ENCODE data around the gene ASPRV1.

ASPRV1 gene

DNA sequence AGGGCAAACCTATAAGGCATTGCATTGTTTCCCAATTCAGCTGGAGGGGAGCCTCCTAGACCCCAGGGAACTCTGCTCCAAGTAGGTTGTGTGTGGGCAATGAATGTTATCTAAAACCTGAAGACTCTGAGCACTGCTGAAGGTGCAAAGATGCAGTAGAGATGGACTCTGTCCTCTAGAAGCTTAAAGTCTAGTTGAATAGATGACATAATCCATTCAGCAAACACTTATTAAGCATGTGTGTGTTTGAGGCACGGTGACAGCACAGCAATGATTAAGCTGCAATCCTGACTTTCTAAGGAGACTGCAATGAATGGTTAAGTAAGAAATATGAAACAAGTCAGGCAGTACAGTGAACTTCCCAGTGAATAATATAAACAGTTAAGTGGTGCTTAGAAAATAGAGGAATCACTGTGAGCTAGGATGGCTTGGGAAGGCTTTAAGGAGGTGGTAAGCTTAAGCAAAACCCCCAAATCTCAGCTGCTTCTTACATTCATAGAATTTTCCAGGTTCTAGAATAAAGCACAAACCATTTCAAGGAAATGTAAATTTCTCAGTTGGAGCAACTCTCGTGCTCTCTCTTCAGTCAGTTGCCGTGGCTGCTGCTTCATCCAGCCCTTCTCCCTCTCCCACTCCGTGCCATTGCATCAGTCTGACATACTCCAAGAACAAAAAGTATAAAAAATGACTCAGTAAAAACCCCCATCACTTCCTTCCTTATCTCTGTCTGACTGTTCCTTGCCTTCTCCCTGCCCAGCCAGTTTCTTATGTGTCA is 27.4 kb downstream of the ASPRV1 start:
- TF ChIP-seq, protein P1, sequence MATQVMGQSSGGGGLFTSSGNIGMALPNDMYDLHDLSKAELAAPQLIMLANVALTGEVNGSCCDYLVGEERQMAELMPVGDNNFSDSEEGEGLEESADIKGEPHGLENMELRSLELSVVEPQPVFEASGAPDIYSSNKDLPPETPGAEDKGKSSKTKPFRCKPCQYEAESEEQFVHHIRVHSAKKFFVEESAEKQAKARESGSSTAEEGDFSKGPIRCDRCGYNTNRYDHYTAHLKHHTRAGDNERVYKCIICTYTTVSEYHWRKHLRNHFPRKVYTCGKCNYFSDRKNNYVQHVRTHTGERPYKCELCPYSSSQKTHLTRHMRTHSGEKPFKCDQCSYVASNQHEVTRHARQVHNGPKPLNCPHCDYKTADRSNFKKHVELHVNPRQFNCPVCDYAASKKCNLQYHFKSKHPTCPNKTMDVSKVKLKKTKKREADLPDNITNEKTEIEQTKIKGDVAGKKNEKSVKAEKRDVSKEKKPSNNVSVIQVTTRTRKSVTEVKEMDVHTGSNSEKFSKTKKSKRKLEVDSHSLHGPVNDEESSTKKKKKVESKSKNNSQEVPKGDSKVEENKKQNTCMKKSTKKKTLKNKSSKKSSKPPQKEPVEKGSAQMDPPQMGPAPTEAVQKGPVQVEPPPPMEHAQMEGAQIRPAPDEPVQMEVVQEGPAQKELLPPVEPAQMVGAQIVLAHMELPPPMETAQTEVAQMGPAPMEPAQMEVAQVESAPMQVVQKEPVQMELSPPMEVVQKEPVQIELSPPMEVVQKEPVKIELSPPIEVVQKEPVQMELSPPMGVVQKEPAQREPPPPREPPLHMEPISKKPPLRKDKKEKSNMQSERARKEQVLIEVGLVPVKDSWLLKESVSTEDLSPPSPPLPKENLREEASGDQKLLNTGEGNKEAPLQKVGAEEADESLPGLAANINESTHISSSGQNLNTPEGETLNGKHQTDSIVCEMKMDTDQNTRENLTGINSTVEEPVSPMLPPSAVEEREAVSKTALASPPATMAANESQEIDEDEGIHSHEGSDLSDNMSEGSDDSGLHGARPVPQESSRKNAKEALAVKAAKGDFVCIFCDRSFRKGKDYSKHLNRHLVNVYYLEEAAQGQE (IDR thresholded peaks at IDR 0.05; ENCODE audit: insufficient read depth in 1 of 2, low read depth in 2 of 2, low read length in 2 of 2), result no peak
- TF ChIP-seq FOXP2 (optimal IDR thresholded peaks at IDR 0.05; ENCODE audit: borderline replicate concordance, extremely low read depth, extremely low read length, insufficient read depth) (no peak), TAF1 (IDR thresholded peaks at IDR 0.05; ENCODE audit: borderline replicate concordance, insufficient read depth, low read length) (no peak), SIN3A (IDR thresholded peaks at IDR 0.05; ENCODE audit: borderline replicate concordance, insufficient read depth, low read length) (no peak)

DNA sequence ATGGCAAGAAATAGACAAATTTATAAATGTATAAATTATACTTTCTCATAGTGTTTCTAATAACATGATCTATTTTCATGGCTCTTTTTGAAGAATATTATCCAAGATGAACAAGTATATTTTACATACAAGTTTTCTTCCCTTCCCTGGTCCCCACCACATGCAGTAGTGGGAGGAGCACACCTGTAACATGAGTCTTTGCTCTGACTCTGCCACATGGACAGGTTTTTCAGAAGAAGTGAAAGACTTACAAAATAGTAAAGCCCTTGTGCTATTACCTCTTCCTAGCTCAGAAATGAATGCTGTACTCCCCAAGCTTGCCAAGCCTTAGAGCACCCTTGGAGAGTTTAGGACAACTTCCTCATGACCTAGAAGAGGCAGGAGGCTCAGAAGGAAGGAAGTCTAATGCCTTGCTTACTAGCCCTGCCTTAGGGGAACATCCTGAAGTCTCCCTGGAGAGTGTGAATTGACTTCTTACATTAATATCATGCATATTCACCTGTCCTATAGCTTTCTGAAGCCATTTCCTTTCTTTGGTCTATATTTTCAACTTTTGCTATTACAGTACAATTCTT is 28.1 kb downstream of the ASPRV1 start:
- TF ChIP-seq, protein P1 (IDR thresholded peaks at IDR 0.05; ENCODE audit: insufficient read depth in 1 of 2, low read depth in 2 of 2, low read length in 2 of 2), result no peak
- TF ChIP-seq TAF1 (IDR thresholded peaks at IDR 0.05; ENCODE audit: borderline replicate concordance, insufficient read depth, low read length) (no peak), SIN3A (IDR thresholded peaks at IDR 0.05; ENCODE audit: borderline replicate concordance, insufficient read depth, low read length) (no peak), FOXP2 (optimal IDR thresholded peaks at IDR 0.05; ENCODE audit: borderline replicate concordance, extremely low read depth, extremely low read length, insufficient read depth) (no peak), POLR2AphosphoS5 (IDR thresholded peaks at IDR 0.05; ENCODE audit: low read depth, low read length) (no peak)

DNA sequence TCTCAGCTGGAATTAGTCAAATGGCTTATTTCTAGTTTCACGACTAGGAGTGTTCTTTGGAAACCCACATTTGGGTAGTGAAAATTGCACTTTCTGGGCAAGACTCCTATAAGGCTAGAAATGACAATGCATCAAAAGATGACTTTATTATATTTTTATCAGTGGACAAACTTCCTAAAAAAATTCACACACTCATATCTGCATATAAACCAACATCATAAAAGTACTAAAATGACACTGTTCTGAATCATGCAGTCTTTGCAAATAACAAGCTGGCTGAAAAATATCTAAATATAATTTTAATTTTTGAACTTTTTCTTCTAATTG is 28.9 kb downstream of the ASPRV1 start:
- TF ChIP-seq TAF1 (IDR thresholded peaks at IDR 0.05; ENCODE audit: borderline replicate concordance, insufficient read depth, low read length), result no peak
- TF ChIP-seq, protein P1 (IDR thresholded peaks at IDR 0.05; ENCODE audit: insufficient read depth in 1 of 2, low read depth in 2 of 2, low read length in 2 of 2), result no peak
- TF ChIP-seq FOXP2 (optimal IDR thresholded peaks at IDR 0.05; ENCODE audit: borderline replicate concordance, extremely low read depth, extremely low read length, insufficient read depth), result no peak
- TF ChIP-seq SIN3A (IDR thresholded peaks at IDR 0.05; ENCODE audit: borderline replicate concordance, insufficient read depth, low read length), result no peak
- TF ChIP-seq POLR2AphosphoS5 (IDR thresholded peaks at IDR 0.05; ENCODE audit: low read depth, low read length), result no peak

DNA sequence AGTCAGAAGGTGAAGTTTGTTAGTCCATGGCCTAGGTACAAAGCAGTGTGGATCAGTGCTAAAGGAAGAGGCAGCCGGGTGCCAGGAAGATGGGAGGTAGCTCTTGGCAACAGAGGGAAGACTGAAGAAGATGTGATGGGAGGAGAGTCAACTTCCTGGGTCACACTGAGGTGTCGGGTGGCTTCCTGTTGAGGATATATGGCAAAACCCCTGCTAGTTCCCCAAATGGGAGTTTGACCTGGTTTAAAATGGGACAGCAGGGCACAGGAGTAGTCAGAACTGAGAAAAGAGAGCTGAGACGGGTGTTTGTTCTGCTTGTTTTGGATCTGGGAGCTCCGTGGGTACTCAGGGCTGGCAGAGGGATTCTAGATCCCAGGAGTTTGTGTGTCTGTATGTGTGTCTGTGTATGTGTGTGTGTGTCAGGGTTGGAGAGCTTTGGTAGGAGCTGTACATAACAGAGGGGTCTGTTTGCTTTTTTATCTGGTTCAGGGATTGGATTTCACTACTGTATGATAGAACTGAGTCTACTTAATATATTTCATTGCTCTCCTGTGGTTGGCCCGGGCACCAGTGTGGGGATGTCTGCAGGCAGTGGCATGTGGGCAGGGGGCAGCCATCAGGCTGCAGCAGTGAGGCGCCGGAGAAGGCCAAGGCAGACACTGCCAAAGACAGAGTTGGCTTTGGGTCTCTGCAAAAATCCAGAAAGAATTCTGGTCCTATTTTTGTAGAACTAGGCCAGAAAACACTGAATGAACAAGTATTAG is 29.4 kb downstream of the ASPRV1 start:
- no peak for TF ChIP-seq POLR2AphosphoS5 (IDR thresholded peaks at IDR 0.05; ENCODE audit: low read depth, low read length)
- TF ChIP-seq, protein P1 (IDR thresholded peaks at IDR 0.05; ENCODE audit: insufficient read depth in 1 of 2, low read depth in 2 of 2, low read length in 2 of 2), result no peak
- no peak for TF ChIP-seq TAF1 (IDR thresholded peaks at IDR 0.05; ENCODE audit: borderline replicate concordance, insufficient read depth, low read length)
- no peak for TF ChIP-seq FOXP2 (optimal IDR thresholded peaks at IDR 0.05; ENCODE audit: borderline replicate concordance, extremely low read depth, extremely low read length, insufficient read depth)
- no peak for TF ChIP-seq SIN3A (IDR thresholded peaks at IDR 0.05; ENCODE audit: borderline replicate concordance, insufficient read depth, low read length)

Measured in PFSK-1 (cell line).